ENCODE results near the gene PBXIP1.

Gene PBXIP1

DNA sequence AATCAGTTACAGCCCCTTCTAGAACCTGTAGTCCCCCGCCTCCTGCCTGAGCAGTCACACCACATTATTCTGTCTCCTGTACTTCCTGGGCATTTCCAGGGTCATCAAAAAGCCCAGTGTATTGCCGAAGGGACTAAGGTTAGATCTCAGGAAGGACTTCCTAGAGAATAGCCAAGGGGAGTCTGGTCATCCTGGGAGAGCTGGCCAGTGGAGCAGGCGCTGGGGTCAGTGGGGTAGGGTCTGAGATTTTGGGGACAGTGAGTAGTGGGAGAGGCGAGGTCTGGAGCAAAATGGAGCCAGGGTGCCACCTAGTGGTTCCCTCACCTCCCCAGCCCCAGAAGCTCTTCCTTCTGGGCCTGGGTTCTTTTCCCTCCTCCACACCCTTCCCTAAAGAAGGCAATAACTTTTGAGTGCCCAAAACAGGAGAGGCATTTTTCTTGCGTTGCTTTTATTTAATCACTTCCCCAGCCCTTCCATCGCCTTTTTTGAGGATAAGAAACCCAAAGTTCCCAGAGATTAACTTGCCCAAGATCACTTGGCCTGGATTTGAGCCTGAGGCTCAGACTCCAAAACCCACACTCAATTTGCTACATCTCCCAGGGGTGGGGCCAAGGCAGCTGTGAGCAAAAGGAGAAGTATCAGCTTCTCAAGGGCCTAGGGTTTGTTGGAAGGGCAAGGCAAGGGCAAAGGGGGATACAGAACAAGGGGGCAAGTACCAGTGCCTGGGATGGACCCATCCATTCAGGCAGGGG is 12.1 kb downstream of the PBXIP1 start:
- TF ChIP-seq, protein P1, sequence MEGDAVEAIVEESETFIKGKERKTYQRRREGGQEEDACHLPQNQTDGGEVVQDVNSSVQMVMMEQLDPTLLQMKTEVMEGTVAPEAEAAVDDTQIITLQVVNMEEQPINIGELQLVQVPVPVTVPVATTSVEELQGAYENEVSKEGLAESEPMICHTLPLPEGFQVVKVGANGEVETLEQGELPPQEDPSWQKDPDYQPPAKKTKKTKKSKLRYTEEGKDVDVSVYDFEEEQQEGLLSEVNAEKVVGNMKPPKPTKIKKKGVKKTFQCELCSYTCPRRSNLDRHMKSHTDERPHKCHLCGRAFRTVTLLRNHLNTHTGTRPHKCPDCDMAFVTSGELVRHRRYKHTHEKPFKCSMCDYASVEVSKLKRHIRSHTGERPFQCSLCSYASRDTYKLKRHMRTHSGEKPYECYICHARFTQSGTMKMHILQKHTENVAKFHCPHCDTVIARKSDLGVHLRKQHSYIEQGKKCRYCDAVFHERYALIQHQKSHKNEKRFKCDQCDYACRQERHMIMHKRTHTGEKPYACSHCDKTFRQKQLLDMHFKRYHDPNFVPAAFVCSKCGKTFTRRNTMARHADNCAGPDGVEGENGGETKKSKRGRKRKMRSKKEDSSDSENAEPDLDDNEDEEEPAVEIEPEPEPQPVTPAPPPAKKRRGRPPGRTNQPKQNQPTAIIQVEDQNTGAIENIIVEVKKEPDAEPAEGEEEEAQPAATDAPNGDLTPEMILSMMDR (conservative IDR thresholded peaks at IDR 0.05; ENCODE audit: low read depth, low read length) = peak; percentile 87
- DNase-seq (ENCODE audit: low read depth) = peak; percentile 48
- H3K4me3 ChIP-seq (ENCODE audit: low read depth, low read length) = no peak overlapping the region

GRCh38 chr1:154941333-154942013 is 14.4 kb downstream of the PBXIP1 start:
- TF ChIP-seq, protein P1 (conservative IDR thresholded peaks at IDR 0.05; ENCODE audit: low read depth, low read length) = no peak
- no peak overlapping the region for H3K4me3 ChIP-seq (ENCODE audit: low read depth, low read length)
- no peak for DNase-seq (ENCODE audit: low read depth)

GRCh38 chr1:154940651-154941194 is 15.2 kb downstream of the PBXIP1 start:
- no peak overlapping the region for H3K4me3 ChIP-seq (ENCODE audit: low read depth, low read length)
- no peak for DNase-seq (ENCODE audit: low read depth)
- TF ChIP-seq, protein P1 (conservative IDR thresholded peaks at IDR 0.05; ENCODE audit: low read depth, low read length) = no peak

- H3K4me3 ChIP-seq (ENCODE audit: low read depth, low read length) = no peak overlapping the region
- TF ChIP-seq, protein P1 (conservative IDR thresholded peaks at IDR 0.05; ENCODE audit: low read depth, low read length) = no peak
Observed at GRCh38 chr1:154940213-154940560, 15.7 kb downstream of the PBXIP1 start.

GRCh38 chr1:154938604-154939399 is 17.1 kb downstream of the PBXIP1 start:
- no peak for DNase-seq (ENCODE audit: low read depth)
- H3K4me3 ChIP-seq (ENCODE audit: low read depth, low read length) = no peak overlapping the region
- TF ChIP-seq, protein P1 (conservative IDR thresholded peaks at IDR 0.05; ENCODE audit: low read depth, low read length) = no peak

More at GRCh38 chr1:154940213-154940560, 15.7 kb downstream of the PBXIP1 start:
- no peak for DNase-seq (ENCODE audit: low read depth)

- H3K4me3 ChIP-seq (ENCODE audit: low read depth, low read length) = no peak overlapping the region
- no peak for DNase-seq (ENCODE audit: low read depth)
- TF ChIP-seq, protein P1 (conservative IDR thresholded peaks at IDR 0.05; ENCODE audit: low read depth, low read length) = no peak
Observed at GRCh38 chr1:154937988-154938386, 17.9 kb downstream of the PBXIP1 start.
